Smooth muscle cell (in vitro differentiated cells): ENCODE results near the gene HTATSF1. TPM values are rescaled to one million over a fixed set of nuclear protein-coding genes. Genes with fewer than 3 reads are reported as not detected.

Experiments used
- DNase-seq: peaks from one replicate; lab custom pipeline; 2025; ENCODE audit not compliant: unreplicated experiment; lab: John Stamatoyannopoulos, UW
- H2AFZ ChIP-seq: fragments of 200-600 bp; sonication (generic); 2 replicates; pipeline ENCODE4 v1.6.0; 2016; ENCODE audit warnings: antibody characterized with exemption, low read depth, mild to moderate bottlenecking
- H3F3A ChIP-seq: fragments of 200-600 bp; sonication (generic); 2 replicates; pipeline ENCODE4 v1.6.0; 2017; ENCODE audit warnings: antibody characterized with exemption, low read depth
- H3K27ac ChIP-seq: fragments of 200-600 bp; sonication (generic); 2 replicates; pipeline ENCODE4 v1.5.1; 2016; ENCODE audit warnings: low read depth, mild to moderate bottlenecking
- H3K27me3 ChIP-seq: fragments of 200-600 bp; sonication (generic); 2 replicates; pipeline ENCODE4 v1.6.1; 2016; ENCODE audit warnings: low read depth, mild to moderate bottlenecking
- H3K36me3 ChIP-seq: fragments of 200-600 bp; sonication (generic); 2 replicates; pipeline ENCODE4 v1.5.1; 2016; ENCODE audit warnings: low read depth
- H3K4me1 ChIP-seq: fragments of 200-600 bp; sonication (generic); 2 replicates; pipeline ENCODE4 v1.5.1; 2016; ENCODE audit warnings: low read depth
- H3K4me2 ChIP-seq: fragments of 200-600 bp; sonication (generic); 2 replicates; pipeline ENCODE4 v1.6.0; 2016; ENCODE audit warnings: mild to moderate bottlenecking
- H3K4me3 ChIP-seq: fragments of 200-600 bp; sonication (generic); 2 replicates; pipeline ENCODE4 v1.5.1; 2016; ENCODE audit warnings: mild to moderate bottlenecking
- H3K79me2 ChIP-seq: fragments of 200-600 bp; sonication (generic); 2 replicates; pipeline ENCODE4 v1.6.0; 2016; ENCODE audit warnings: low read depth, mild to moderate bottlenecking
- H3K9ac ChIP-seq: fragments of 200-600 bp; sonication (generic); 2 replicates; pipeline ENCODE4 v1.6.0; 2016; ENCODE audit warnings: low read depth
- H3K9me3 ChIP-seq: fragments of 200-600 bp; sonication (generic); replicated peaks from 2 replicates; pipeline ENCODE4 v1.5.1; 2016; ENCODE audit warnings: low read depth
- H4K20me1 ChIP-seq: fragments of 200-600 bp; sonication (generic); 2 replicates; pipeline ENCODE4 v1.6.0; 2016; ENCODE audit warnings: low read depth
- CTCF ChIP-seq: fragments of 200-600 bp; sonication (generic); IDR thresholded peaks from 2 replicates; pipeline ENCODE4 v1.5.1; 2017; ENCODE audit warnings: borderline replicate concordance, mild to moderate bottlenecking, antibody characterized with exemption; ENCODE audit not compliant: insufficient read depth, poor library complexity, severe bottlenecking
- WGBS: methylation state at CpG from one replicate; pipeline ENCODE4 v1.1.7; 2016; ENCODE audit warnings: low lambda C conversion rate; 5-methylcytosine and 5-hydroxymethylcytosine counted together
- polyA plus RNA-seq: library from polyadenylated mRNA; unstranded; fragments of >200 nt; fragmentation: Nextera tagmentation; extraction: Ambion mirVana; gene quantifications from 2 replicates; pipeline ENCODE4 v1.2.1, GENCODE V29; 2016
- total RNA-seq: library from RNA; depleted of rRNA; stranded (reverse); fragments of >200 nt; gene quantifications from 2 replicates; pipeline ENCODE4 v1.2.3, GENCODE V29; 2014

Gene HTATSF1
- total and polyA plus RNA-seq, 2 experiments from 2014 or later, result 42.9 to 46.9 TPM

- Histone ChIP-seq H4K20me1 (no peaks in the 10 kb centered on the region), H3K4me1 (no peaks in the 10 kb centered on the region), H3K36me3 (no peaks in the 10 kb centered on the region), H3K4me2 (no peak overlapping the region), H3K9ac (no peak overlapping the region), H3K9me3 (no peaks in the 10 kb centered on the region), H3K27me3 (peaks cover 24% of the 10 kb centered on the region), H2AFZ (no peak overlapping the region), H3K79me2 (no peaks in the 10 kb centered on the region), H3K4me3 (no peak overlapping the region), H3F3A (no peaks in the 10 kb centered on the region), H3K27ac (no peak overlapping the region)
- TF ChIP-seq CTCF, result no peak
- 69% methylated on average over 6 of the region's 6 CpGs for WGBS
- DNase-seq, result no peak
Observed at GRCh38 chrX:136491832-136492231, 5.6 kb upstream of the HTATSF1 start.

- 31% methylated on average over 1 of the region's 1 CpG for WGBS
- Histone ChIP-seq H3K4me1 (no peaks in the 10 kb centered on the region), H3F3A (no peaks in the 10 kb centered on the region), H3K4me3 (no peak overlapping the region), H3K9me3 (no peaks in the 10 kb centered on the region), H4K20me1 (no peaks in the 10 kb centered on the region), H3K79me2 (peaks cover under 1% of the 10 kb centered on the region), H3K27me3 (peaks cover 24% of the 10 kb centered on the region), H2AFZ (no peak overlapping the region), H3K9ac (no peak overlapping the region), H3K36me3 (no peaks in the 10 kb centered on the region), H3K27ac (no peak overlapping the region), H3K4me2 (no peak overlapping the region)
- TF ChIP-seq CTCF, result no peak
- DNase-seq, result no peak
Observed at GRCh38 chrX:136493011-136493410, 4.4 kb upstream of the HTATSF1 start.

GRCh38 chrX:136495043-136495442, 2.3 kb upstream of the HTATSF1 start:
- no peaks in the 10 kb centered on the region for H3K36me3 ChIP-seq

More at GRCh38 chrX:136495043-136495442, 2.3 kb upstream of the HTATSF1 start:
- H3K9me3 ChIP-seq, result no peaks in the 10 kb centered on the region
- no peaks in the 10 kb centered on the region for H4K20me1 ChIP-seq
- no peak for TF ChIP-seq CTCF
- H3F3A ChIP-seq, result no peaks in the 10 kb centered on the region
- H3K79me2 ChIP-seq, result peaks cover 20% of the 10 kb centered on the region
- H2AFZ ChIP-seq, result no peak overlapping the region
- no peak for DNase-seq
- H3K4me3 ChIP-seq, result no peak overlapping the region
- WGBS, result 71% methylated on average over 4 of the region's 4 CpGs
- no peak overlapping the region for H3K4me2 ChIP-seq
- peaks cover 10% of the 10 kb centered on the region for H3K4me1 ChIP-seq
- H3K27me3 ChIP-seq, result peaks cover 14% of the 10 kb centered on the region
- no peak overlapping the region for H3K9ac ChIP-seq
- H3K27ac ChIP-seq, result no peak overlapping the region
